Left ventricle myocardium inferior (tissue), 1 donor: ENCODE results near the gene HES1. TPM values are rescaled to one million over a fixed set of nuclear protein-coding genes. Genes with fewer than 3 reads are reported as not detected.

ENCODE experiments used
- DNase-seq: peaks from one replicate; pipeline ENCODE4 v3.0.0-alpha.2; 2020
- H3K27ac ChIP-seq: fragments of 200-600 bp; replicated peaks from 2 replicates; pipeline ENCODE4 v1.8.0; 2021
- H3K27me3 ChIP-seq: fragments of 200-600 bp; 2 replicates; pipeline ENCODE4 v1.8.0; 2021; ENCODE audit warnings: low read depth
- H3K36me3 ChIP-seq: fragments of 200-600 bp; 2 replicates; pipeline ENCODE4 v1.8.0; 2021
- H3K4me1 ChIP-seq: fragments of 200-600 bp; 2 replicates; pipeline ENCODE4 v1.8.0; 2021
- H3K4me3 ChIP-seq: fragments of 200-600 bp; 2 replicates; pipeline ENCODE4 v1.8.0; 2021; ENCODE audit warnings: mild to moderate bottlenecking, moderate library complexity
- H3K9me3 ChIP-seq: fragments of 200-600 bp; replicated peaks from 2 replicates; pipeline ENCODE4 v1.8.0; 2021
- CTCF ChIP-seq: fragments of 200-600 bp; IDR thresholded peaks from 2 replicates; pipeline ENCODE4 v1.8.0; 2021; ENCODE audit warnings: antibody characterized with exemption, mild to moderate bottlenecking, borderline replicate concordance
- intact Hi-C: fragments of 100-400 bp; cut with micrococcal nuclease; formaldehyde crosslinking; loops from one replicate; pipeline ENCODE4 v1.11.0; 2022
- total RNA-seq: library from RNA; stranded (reverse); fragmentation: NEBNext Ultra II Directional; extraction: Animal tissue kit (Norgen Biotek cat#: 25700); gene quantifications from one replicate; pipeline ENCODE4 v1.2.1, GENCODE V29; 2021
- donor health status: DM: no; HTN: yes; CAD: no; lungs with severe emphysema.

The HES1 gene
- total RNA-seq, 1 donor from 2014 or later, result 13.4 TPM

GRCh38 chr3:194164861-194165260, 28.9 kb downstream of the HES1 start:
- intact Hi-C loops, result no loop called here
- no peaks in the 10 kb centered on the region for H3K36me3 ChIP-seq

GRCh38 chr3:194165271-194166018, 29.5 kb downstream of the HES1 start:
- TF ChIP-seq CTCF, result no peak
- Histone ChIP-seq H3K9me3 (no peaks in the 10 kb centered on the region), H3K4me3 (no peak overlapping the region), H3K36me3 (no peaks in the 10 kb centered on the region), H3K27ac (no peak overlapping the region), H3K27me3 (peaks cover 28% of the 10 kb centered on the region), H3K4me1 (peaks cover 21% of the 10 kb centered on the region)
- intact Hi-C loops, result no loop called here
- DNase-seq, result no peak

More at GRCh38 chr3:194164861-194165260, 28.9 kb downstream of the HES1 start:
- H3K27me3 ChIP-seq, result peaks cover 30% of the 10 kb centered on the region
- TF ChIP-seq CTCF, result no peak
- DNase-seq, result no peak
- H3K9me3 ChIP-seq, result no peaks in the 10 kb centered on the region
- peaks cover 21% of the 10 kb centered on the region for H3K4me1 ChIP-seq
- no peak overlapping the region for H3K27ac ChIP-seq
- H3K4me3 ChIP-seq, result no peak overlapping the region

GRCh38 chr3:194166682-194167479, 30.9 kb downstream of the HES1 start:
- Histone ChIP-seq H3K36me3 (no peaks in the 10 kb centered on the region), H3K27ac (no peak overlapping the region), H3K4me3 (peak overlapping the region; percentile 26), H3K4me1 (peaks cover 21% of the 10 kb centered on the region), H3K27me3 (peaks cover 21% of the 10 kb centered on the region), H3K9me3 (no peaks in the 10 kb centered on the region)
- TF ChIP-seq CTCF, result no peak
- DNase-seq, result peak; percentile 35
- intact Hi-C loops, result no loop called here

- intact Hi-C loops, result no loop called here
- no peak overlapping the region for H3K4me3 ChIP-seq
- peaks cover 21% of the 10 kb centered on the region for H3K4me1 ChIP-seq
- no peak for TF ChIP-seq CTCF
- H3K27ac ChIP-seq, result no peak overlapping the region
- H3K9me3 ChIP-seq, result no peaks in the 10 kb centered on the region
- peaks cover 21% of the 10 kb centered on the region for H3K27me3 ChIP-seq
- H3K36me3 ChIP-seq, result no peaks in the 10 kb centered on the region
- no peak for DNase-seq
Observed at GRCh38 chr3:194167480-194168282, 31.7 kb downstream of the HES1 start.

- Histone ChIP-seq H3K36me3 (no peaks in the 10 kb centered on the region), H3K27me3 (peaks cover 13% of the 10 kb centered on the region), H3K27ac (no peak overlapping the region), H3K4me1 (peaks cover 21% of the 10 kb centered on the region), H3K4me3 (no peak overlapping the region), H3K9me3 (no peaks in the 10 kb centered on the region)
- no peak for DNase-seq
- intact Hi-C loops, result no loop called here
- no peak for TF ChIP-seq CTCF
Observed at GRCh38 chr3:194168994-194169393, 33.0 kb downstream of the HES1 start.
